Endothelial cell of umbilical vein (primary cell): ENCODE results near the gene MARF1. TPM values are rescaled to one million over a fixed set of nuclear protein-coding genes. Genes with fewer than 3 reads are reported as not detected.
"Not testable (repeated sequence)": the region's sequence is repeated elsewhere in the genome, so short reads cannot be mapped to it uniquely, and the experiment has no call there.

Experiments used
- BruUV-seq: library from RNA; stranded (reverse); fragments of 400-500 nt; replicated peaks from 2 replicates; lab custom pipeline; 2021; lab: Mats Ljungman, UMichigan
- CTCF ChIA-PET: fragments of 300-600, 350-600 bp; sonication (Branson Sonifier 250); formaldehyde crosslinking; loops from one replicate; lab custom pipeline; 2021; ENCODE audit warnings: antibody characterized with exemption, inconsistent platforms; lab: Charles Lee
- POLR2A ChIA-PET: fragments of 300-600, 350-600 bp; sonication (Branson Sonifier 250); formaldehyde crosslinking; loops from one replicate; lab custom pipeline; 2021; ENCODE audit warnings: antibody characterized with exemption, inconsistent platforms; lab: Charles Lee
- DNase-seq: peaks from one replicate; pipeline ENCODE4 v3.0.0-alpha.2; 2011; ENCODE audit warnings: low read depth, low spot score
- FAIRE-seq: peaks from 2 replicates; lab custom pipeline; 2011; peaks lifted over from hg19 to GRCh38; lab: Jason Lieb, UNC
- H2AFZ ChIP-seq: 2 replicates; pipeline ENCODE4 v1.6.0; 2012; ENCODE audit warnings: low read depth, low read length, control low read depth, inconsistent platforms
- H3K27ac ChIP-seq: 2 replicates; pipeline ENCODE4 v1.5.1; 2011; ENCODE audit warnings: low read depth, mild to moderate bottlenecking, control low read depth, low read length, moderate library complexity; ENCODE audit not compliant: insufficient read depth
- H3K27me3 ChIP-seq, 2 experiments: 2 replicates each; pipeline versions ENCODE4 v1.6.0 to v1.6.1; 2011; ENCODE audit warnings: low read length in 2 of 2, mixed read lengths in 1 of 2; ENCODE audit not compliant: control insufficient read depth in 2 of 2, insufficient read depth in 2 of 2
- H3K36me3 ChIP-seq, 2 experiments: 2 replicates in 1 of 2; 3 replicates in 1 of 2; pipeline ENCODE4 v1.5.1; 2011; ENCODE audit warnings: low read length in 2 of 2, mild to moderate bottlenecking in 1 of 2, moderate library complexity in 1 of 2; ENCODE audit not compliant: control insufficient read depth in 2 of 2, insufficient read depth in 2 of 2; ENCODE audit errors: extremely low read depth in 1 of 2
- H3K4me1 ChIP-seq: 3 replicates; pipeline ENCODE4 v1.5.1; 2011; ENCODE audit warnings: mild to moderate bottlenecking, low read length; ENCODE audit not compliant: control insufficient read depth, insufficient read depth; ENCODE audit errors: extremely low read depth
- H3K4me2 ChIP-seq: 2 replicates; pipeline ENCODE4 v1.6.1; 2011; ENCODE audit warnings: low read length, control low read depth, mixed read lengths; ENCODE audit not compliant: insufficient read depth
- H3K4me3 ChIP-seq, 3 experiments: fragments of 200-600 bp in 1 of 3; sonication (generic), shearing (Covaris generic) in 1 of 3; replicated peaks in 1 of 3; 2 replicates each; pipeline ENCODE4 v1.5.1; 2011 to 2016; ENCODE audit warnings: control low read depth in 3 of 3, low read length in 3 of 3, mild to moderate bottlenecking in 2 of 3, inconsistent platforms in 1 of 3, low read depth in 1 of 3, moderate library complexity in 1 of 3; ENCODE audit not compliant: insufficient read depth in 1 of 3
- H3K79me2 ChIP-seq: 2 replicates; pipeline ENCODE4 v1.6.0; 2012; ENCODE audit warnings: low read length, inconsistent platforms; ENCODE audit not compliant: control insufficient read depth, insufficient read depth
- H3K9ac ChIP-seq: replicated peaks from 2 replicates; pipeline ENCODE3; 2011; ENCODE audit warnings: low read length, control low read depth; ENCODE audit not compliant: insufficient read depth; ENCODE audit errors: extremely low read depth
- H3K9me1 ChIP-seq: replicated peaks from 3 replicates; pipeline ENCODE4 v1.6.0; 2011; ENCODE audit warnings: mild to moderate bottlenecking, low read length; ENCODE audit not compliant: control insufficient read depth, insufficient read depth; ENCODE audit errors: extremely low read depth
- H3K9me3 ChIP-seq: replicated peaks from 2 replicates; pipeline ENCODE4 v1.5.1; 2012; ENCODE audit warnings: low read length, inconsistent platforms; ENCODE audit not compliant: control insufficient read depth, insufficient read depth
- H4K20me1 ChIP-seq: replicated peaks from 2 replicates; pipeline ENCODE3; 2011; ENCODE audit warnings: mild to moderate bottlenecking, low read length; ENCODE audit not compliant: control insufficient read depth, insufficient read depth; ENCODE audit errors: extremely low read depth
- JUN ChIP-seq: IDR thresholded peaks from 2 replicates; pipeline ENCODE4 v1.6.1; 2011; ENCODE audit warnings: borderline replicate concordance, low read depth; ENCODE audit not compliant: insufficient read length, insufficient read depth
- MYC ChIP-seq: IDR thresholded peaks from one replicate; pipeline ENCODE4 v1.6.1; 2011; ENCODE audit warnings: mild to moderate bottlenecking, low read depth, low read length
- dilution Hi-C: fragments of 300-500 bp; cut with MboI; formaldehyde crosslinking; loops from one replicate; pipeline ENCODE4 v1.15.0; 2019; ENCODE audit warnings: low sequenced_read_pairs; ENCODE audit not compliant: extremely low pct_ligation_motif_present
- intact Hi-C: fragments of 100-400 bp; cut with micrococcal nuclease; formaldehyde crosslinking; loops from one replicate; pipeline ENCODE4 v1.10.0; 2022
- polyA plus RNA-seq, 4 experiments: library from polyadenylated mRNA; depleted of rRNA in 3 of 4; stranded (reverse) in 3 of 4; unstranded in 1 of 4; fragments of >200 nt; gene quantifications; 2 replicates each; pipeline versions ENCODE4 v1.2.1 to v1.2.3, GENCODE V29; 2011 to 2012; ENCODE audit warnings: missing spikeins in 1 of 4
- total RNA-seq: library from RNA; stranded (reverse); gene quantifications from 2 replicates; pipeline ENCODE4 v1.2.3, GENCODE V29; 2021

MARF1 gene
- total and polyA plus RNA-seq, 2 donors (not counting 3 experiments of a cell fraction or from before 2014, with no cell fraction given) = 14.6 to 58.5 TPM

GRCh38 chr16:15655561-15655960, 12.6 kb upstream of the MARF1 start:
- H4K20me1 ChIP-seq, BruUV-seq, H3K9me3 ChIP-seq, FAIRE-seq, dilution Hi-C loops, H3K4me3 ChIP-seq, H3K27ac ChIP-seq, POLR2A ChIA-PET, H3K9me1 ChIP-seq, H2AFZ ChIP-seq, H3K9ac ChIP-seq, intact Hi-C loops, H3K4me2 ChIP-seq, H3K27me3 ChIP-seq, DNase-seq, H3K36me3 ChIP-seq, CTCF ChIA-PET: not testable (repeated sequence)
- Histone ChIP-seq H3K4me1 (peaks cover 12% of the 10 kb centered on the region), H3K79me2 (peaks cover 86% of the 10 kb centered on the region)

DNA sequence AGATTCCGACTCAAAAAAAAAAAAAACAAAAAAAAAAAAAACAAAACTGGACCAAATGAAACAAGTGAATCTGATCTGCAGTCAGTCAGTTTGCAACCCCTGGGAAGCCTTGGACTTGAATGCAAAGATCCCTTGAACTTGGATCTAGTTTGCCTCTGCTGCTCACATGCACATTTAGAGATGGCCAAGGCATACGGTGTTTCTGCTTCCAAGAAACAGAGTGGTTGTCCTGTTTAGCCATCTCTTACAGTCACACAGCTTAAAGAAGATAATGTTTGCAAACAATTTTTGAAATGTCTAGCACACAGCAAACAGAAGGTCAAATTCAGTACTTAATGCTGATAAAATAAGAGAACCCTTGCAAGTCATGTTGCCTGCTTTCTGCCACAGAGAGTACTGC, 11.6 kb upstream of the MARF1 start:
- Histone ChIP-seq H3K9me3 (no peaks in the 10 kb centered on the region), H3K79me2 (peaks cover 82% of the 10 kb centered on the region), H3K9me1 (no peaks in the 10 kb centered on the region), H3K36me3 (no peaks in the 10 kb centered on the region), H3K4me1 (peaks cover 14% of the 10 kb centered on the region), H3K4me2 (no peak overlapping the region), H3K9ac (no peak overlapping the region), H2AFZ (no peak overlapping the region), H3K27ac (no peak overlapping the region), H3K4me3 (no peak overlapping the region), H4K20me1 (no peaks in the 10 kb centered on the region), H3K27me3 (no peaks in the 10 kb centered on the region)
- POLR2A ChIA-PET = no interaction called here
- no TSS peak for BruUV-seq
- CTCF ChIA-PET = interaction anchor here (0.6 kb wide), 1 partner anchor 1028 kb away, joined by 3 read pairs; no protein-coding TSS in a partner anchor
- intact Hi-C loops (no loop called here), dilution Hi-C loops (no loop called here)
- DNase-seq (no peak), FAIRE-seq (no peak)
- TF ChIP-seq JUN (no peak), MYC (no peak)
